ENCODE measurements around the gene FEM1B.

Gene FEM1B

GRCh38 chr15:68322796-68323195 is 45.3 kb downstream of the FEM1B start:
- DNase-seq (ENCODE audit: low read depth, low spot score): no peak

GRCh38 chr15:68325726-68326125 is 48.2 kb downstream of the FEM1B start:
- no peak for DNase-seq (ENCODE audit: low read depth, low spot score)

DNA sequence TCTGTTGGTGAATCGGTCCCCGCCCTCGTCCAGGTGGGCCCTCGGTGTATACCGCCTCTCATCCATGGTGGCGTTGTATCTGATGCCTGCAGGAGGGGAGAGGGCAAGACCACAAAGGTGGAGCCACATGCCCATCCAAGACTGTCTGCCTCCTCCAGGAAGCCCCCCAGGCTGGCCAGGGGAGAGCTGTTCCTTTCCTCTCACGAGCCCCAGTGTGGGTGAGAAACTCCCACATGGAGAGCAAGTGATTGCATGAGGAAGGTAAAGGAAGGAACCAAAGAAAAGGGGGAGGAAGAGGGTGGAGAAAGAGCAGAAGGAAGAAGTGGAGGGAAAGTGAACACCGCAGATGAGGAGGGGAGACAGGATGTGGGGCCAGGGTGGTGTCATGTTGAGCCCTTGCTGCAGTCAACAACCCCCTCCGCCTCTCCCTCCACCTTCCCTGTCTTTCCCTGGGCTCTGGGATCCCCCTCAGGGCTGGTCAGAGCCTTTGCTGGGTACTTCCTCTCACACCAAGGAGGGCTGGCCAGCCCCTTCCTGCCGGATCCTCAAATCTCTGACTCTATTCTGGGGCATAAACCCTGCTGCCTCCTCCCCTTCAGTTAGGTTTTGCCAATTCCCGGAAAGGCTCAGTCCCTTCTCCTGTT is 49.3 kb downstream of the FEM1B start:
- no peak for DNase-seq (ENCODE audit: low read depth, low spot score)

DNA sequence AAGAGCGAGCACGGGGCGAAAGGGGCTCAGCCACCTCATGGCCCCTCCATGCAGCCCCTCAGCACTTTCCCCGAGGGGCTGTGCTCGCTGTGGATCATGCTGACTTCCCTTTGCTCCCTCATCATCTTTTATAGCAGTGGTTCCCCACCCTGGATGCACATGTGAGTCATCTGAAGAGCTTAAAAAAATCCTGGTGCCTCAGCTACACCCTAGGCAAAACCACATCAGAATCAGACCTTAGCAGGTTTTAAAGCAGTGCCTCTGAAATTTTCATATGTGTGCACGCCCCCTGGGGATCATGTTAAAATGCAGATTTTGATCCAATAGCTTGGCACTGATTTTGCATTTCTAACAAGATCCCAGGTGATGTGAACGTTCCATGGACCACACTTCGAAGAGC is 50.9 kb downstream of the FEM1B start:
- no peak for DNase-seq (ENCODE audit: low read depth, low spot score)

- DNase-seq (ENCODE audit: low read depth, low spot score): no peak
Observed at GRCh38 chr15:68328964-68329363, 51.4 kb downstream of the FEM1B start.

DNA sequence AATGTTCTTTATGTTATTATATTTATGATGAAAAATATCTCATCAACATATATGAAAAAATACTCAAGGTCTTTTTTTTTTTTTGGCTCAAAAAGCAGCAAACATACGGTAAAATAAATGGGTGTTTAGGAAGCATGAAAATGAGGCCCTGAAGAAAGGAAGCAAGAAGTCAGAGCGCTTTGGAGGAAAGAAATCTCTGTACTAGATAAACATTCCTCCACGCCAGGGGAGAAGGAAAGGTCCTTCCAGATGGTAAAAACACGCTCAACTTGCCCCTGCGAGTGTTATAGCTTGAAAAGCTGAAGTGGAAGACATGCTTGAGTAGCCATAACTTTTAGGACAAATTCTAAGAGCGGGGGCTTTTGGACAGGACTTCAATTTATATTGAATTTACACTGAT is 52.9 kb downstream of the FEM1B start:
- no peak for DNase-seq (ENCODE audit: low read depth, low spot score)

DNA sequence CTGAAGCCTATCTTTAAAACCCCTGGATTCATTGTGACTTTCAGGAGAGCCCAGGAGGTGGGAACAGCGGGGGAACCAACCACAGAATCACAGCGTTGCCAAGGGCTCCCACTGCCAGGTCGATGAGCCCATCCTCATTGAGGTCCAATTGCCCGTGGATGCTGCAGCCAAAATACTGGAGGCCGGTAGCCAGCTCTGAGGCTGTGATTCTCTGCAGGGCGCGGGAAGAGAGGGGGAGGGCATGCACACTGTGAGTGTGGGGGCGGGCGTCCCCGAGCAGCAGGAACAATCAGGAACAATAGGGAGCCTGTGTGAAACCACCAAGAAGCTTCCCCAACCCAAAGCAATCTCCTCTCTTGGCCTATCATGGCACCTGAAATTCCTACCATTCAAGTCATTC is 53.4 kb downstream of the FEM1B start:
- no peak for DNase-seq (ENCODE audit: low read depth, low spot score)

DNA sequence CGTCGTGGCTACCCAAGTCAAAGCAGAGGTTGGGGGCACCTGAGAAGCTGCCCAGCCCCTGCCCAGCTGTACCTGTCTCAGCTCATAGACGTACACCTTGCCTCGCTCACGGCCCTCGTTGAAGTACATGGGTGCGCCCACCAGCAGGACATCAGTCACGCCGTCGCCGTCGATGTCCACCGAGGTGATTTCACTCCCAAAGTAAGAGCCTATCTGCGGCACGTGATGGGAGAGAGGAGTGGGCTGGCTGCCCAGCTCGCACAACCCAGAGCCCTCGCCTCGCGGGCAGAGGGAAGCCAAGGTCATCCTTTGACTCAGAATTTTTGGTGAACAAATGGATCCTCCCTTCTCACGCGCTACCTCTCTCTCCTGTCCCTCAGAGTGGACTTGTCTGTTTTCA is 54.7 kb downstream of the FEM1B start:
- DNase-seq (ENCODE audit: low read depth, low spot score): no peak

- DNase-seq (ENCODE audit: low read depth, low spot score): no peak
Observed at GRCh38 chr15:68333775-68334470, 56.4 kb downstream of the FEM1B start.

GRCh38 chr15:68334661-68335124 is 57.1 kb downstream of the FEM1B start:
- no peak for DNase-seq (ENCODE audit: low read depth, low spot score)

DNA sequence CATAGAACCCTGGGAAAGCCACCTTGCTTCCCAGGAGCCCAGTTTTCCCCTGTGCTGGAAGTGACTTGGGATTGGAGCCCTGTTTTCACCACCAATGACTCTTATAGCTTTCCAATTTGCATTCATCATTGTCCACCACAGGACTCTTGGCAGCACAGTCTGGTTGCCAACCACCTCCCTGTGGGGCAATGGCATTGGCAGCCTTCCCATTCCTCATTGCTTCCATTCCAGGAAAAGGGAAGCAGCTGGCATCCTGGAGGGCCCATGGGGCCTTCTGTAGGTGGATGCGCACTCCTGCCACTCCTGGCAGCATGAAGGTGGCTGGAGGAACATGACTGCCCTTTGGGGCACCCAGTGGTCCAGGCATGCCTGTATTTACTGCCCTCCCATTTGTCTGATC is 57.7 kb downstream of the FEM1B start:
- DNase-seq (ENCODE audit: low read depth, low spot score): no peak

GRCh38 chr15:68335655-68336054 is 58.1 kb downstream of the FEM1B start:
- no peak for DNase-seq (ENCODE audit: low read depth, low spot score)

- DNase-seq (ENCODE audit: low read depth, low spot score): no peak
Observed at GRCh38 chr15:68336516-68336915, 59.0 kb downstream of the FEM1B start.

GRCh38 chr15:68337826-68338225 is 60.3 kb downstream of the FEM1B start:
- DNase-seq (ENCODE audit: low read depth, low spot score): no peak

- no peak for DNase-seq (ENCODE audit: low read depth, low spot score)
Observed at GRCh38 chr15:68339481-68339880, 61.9 kb downstream of the FEM1B start.

GRCh38 chr15:68340726-68341671 is 63.5 kb downstream of the FEM1B start:
- no peak for DNase-seq (ENCODE audit: low read depth, low spot score)

DNA sequence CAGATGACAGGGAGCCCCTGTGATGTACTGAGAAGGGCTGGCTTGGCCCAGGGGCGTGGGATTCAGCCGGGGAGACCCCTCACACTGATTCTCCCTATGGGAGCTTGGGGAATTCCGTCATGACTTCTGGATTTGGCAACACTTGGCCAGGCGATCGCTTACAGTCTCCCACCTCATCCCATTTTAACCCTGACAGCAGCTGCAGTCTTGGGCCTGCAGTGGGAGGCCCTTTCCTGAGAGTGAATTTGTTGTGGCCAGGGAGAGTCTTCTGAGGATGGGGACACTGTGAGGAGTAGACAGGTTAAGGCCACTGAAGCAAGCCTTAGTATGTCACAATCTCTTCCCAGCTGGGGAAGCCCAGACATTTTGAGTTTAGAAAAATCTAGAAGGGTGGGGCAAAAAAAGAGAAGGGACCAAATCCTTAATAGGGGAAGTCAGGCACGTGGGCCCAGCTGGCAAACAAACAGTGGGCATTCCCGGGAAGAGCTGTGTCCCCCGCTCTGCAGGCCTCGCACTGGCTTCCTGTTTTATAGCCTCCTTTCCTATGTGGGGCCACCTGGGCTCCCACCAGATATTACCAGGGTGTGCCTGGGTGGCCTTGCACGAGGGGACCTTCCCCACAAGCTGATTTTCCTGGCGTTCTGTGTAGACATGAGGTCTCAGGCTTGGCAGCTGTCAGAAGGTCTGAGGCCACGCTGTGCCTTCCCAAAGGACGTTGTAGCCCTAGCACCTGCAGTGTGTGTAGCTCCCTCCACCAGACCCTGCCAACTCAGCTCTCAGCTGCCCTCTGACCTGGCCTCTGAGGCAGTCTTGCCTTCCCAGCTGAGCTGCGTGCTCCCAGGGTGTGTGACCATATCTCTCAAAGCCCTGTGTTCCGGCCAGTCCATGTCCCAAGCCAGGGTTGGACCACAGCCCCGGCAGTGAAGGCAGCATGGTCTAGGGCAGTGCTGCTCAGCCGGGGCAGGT is 64.5 kb downstream of the FEM1B start:
- DNase-seq (ENCODE audit: low read depth, low spot score): no peak

DNA sequence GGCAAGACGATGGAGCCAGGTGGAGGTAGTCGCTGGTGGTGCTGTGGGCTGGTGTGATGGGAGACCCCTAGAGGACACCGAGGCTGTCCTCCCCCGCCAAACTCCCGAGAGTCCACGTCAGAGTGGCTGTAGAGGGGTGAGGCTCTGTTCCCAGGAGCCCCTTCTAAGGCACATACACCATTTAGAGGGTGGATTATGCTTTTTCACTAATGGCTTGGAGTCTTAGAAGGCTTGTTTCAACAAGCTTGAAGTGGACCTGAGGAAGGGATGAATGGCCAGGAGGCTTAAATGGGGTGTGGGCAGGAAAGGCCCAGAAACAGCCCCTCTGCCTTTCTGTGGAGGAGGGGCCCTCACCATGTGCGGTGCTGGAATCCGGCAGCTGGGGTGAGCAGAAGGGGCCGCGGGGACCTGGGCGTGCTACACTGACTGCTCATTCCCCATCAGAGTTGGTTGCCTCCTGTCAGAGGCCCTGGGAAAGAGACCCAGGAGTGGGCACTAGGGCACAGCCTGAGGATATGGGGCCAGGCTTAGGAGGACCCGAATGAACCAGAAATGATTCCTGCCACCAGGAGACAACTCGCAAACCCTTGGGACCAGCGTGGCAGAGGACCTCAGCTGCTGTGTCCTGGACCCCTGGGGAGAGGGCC is 66.2 kb downstream of the FEM1B start:
- no peak for DNase-seq (ENCODE audit: low read depth, low spot score)

GRCh38 chr15:68344600-68344999 is 67.1 kb downstream of the FEM1B start:
- no peak for DNase-seq (ENCODE audit: low read depth, low spot score)

All from smooth muscle cell of the brain vasculature (primary cell).